HG03575 (cell line): ENCODE results near the gene RTN4R.

Experiments used
- ATAC-seq: cut with Tn5 transposase; IDR thresholded peaks from one replicate; pipeline ENCODE4 v1.9.1; 2021; ENCODE audit not compliant: unreplicated experiment, insufficient number of reproducible peaks, low FRiP score; ENCODE audit errors: extremely low read depth

RTN4R gene

GRCh38 chr22:20224256-20224626, 43.9 kb downstream of the RTN4R start:
- no peak for ATAC-seq

GRCh38 chr22:20223421-20224255, 44.5 kb downstream of the RTN4R start:
- no peak for ATAC-seq

- no peak for ATAC-seq
Observed at GRCh38 chr22:20222764-20223420, 45.2 kb downstream of the RTN4R start.

GRCh38 chr22:20221421-20222340, 46.4 kb downstream of the RTN4R start:
- no peak for ATAC-seq

- ATAC-seq: no peak
Observed at GRCh38 chr22:20220629-20221026, 47.5 kb downstream of the RTN4R start.

- no peak for ATAC-seq
Observed at GRCh38 chr22:20219667-20220628, 48.2 kb downstream of the RTN4R start.

GRCh38 chr22:20218987-20219386, 49.1 kb downstream of the RTN4R start:
- no peak for ATAC-seq

GRCh38 chr22:20218326-20218872, 49.7 kb downstream of the RTN4R start:
- ATAC-seq: no peak

GRCh38 chr22:20217563-20217962, 50.6 kb downstream of the RTN4R start:
- ATAC-seq: no peak

GRCh38 chr22:20216863-20217499, 51.1 kb downstream of the RTN4R start:
- no peak for ATAC-seq

GRCh38 chr22:20215742-20216141, 52.4 kb downstream of the RTN4R start:
- ATAC-seq: no peak

- no peak for ATAC-seq
Observed at GRCh38 chr22:20214853-20215252, 53.3 kb downstream of the RTN4R start.

- no peak for ATAC-seq
Observed at GRCh38 chr22:20213833-20214708, 54.0 kb downstream of the RTN4R start.

- ATAC-seq: no peak
Observed at GRCh38 chr22:20212754-20213699, 55.1 kb downstream of the RTN4R start.

GRCh38 chr22:20211997-20212753, 55.9 kb downstream of the RTN4R start:
- ATAC-seq: no peak
